H9 (cell line): ENCODE results near the gene CLMP. TPM values are rescaled to one million over a fixed set of nuclear protein-coding genes. Genes with fewer than 3 reads are reported as not detected.

Source experiments
- DNase-seq: peaks from one replicate; pipeline ENCODE4 v3.0.0-alpha.2; 2017
- H2AFZ ChIP-seq: one replicate; pipeline ENCODE4 v1.6.1; 2013; ENCODE audit warnings: mild to moderate bottlenecking, low read length, control low read depth, moderate library complexity
- H2AK5ac ChIP-seq: 2 replicates; pipeline ENCODE4 v1.6.1; 2013; ENCODE audit warnings: low read length, control low read depth, mixed read lengths; ENCODE audit not compliant: insufficient read length
- H2BK120ac ChIP-seq: one replicate; pipeline ENCODE4 v1.6.1; 2013; ENCODE audit warnings: low read depth, mild to moderate bottlenecking, low read length, control low read depth, inconsistent platforms; ENCODE audit not compliant: poor library complexity, severe bottlenecking
- H2BK12ac ChIP-seq: 2 replicates; pipeline ENCODE4 v1.6.1; 2013; ENCODE audit warnings: low read length, control low read depth, mixed read lengths, low read depth; ENCODE audit not compliant: insufficient read length
- H2BK15ac ChIP-seq: 2 replicates; pipeline ENCODE4 v1.6.1; 2013; ENCODE audit warnings: low read depth, low read length, control low read depth
- H2BK20ac ChIP-seq: one replicate; pipeline ENCODE4 v1.6.1; 2013; ENCODE audit warnings: low read depth, mild to moderate bottlenecking, low read length, control low read depth, inconsistent platforms; ENCODE audit not compliant: poor library complexity, severe bottlenecking
- H2BK5ac ChIP-seq: 2 replicates; pipeline ENCODE4 v1.6.1; 2013; ENCODE audit warnings: low read length, control low read depth, mixed read lengths; ENCODE audit not compliant: insufficient read length
- H3K14ac ChIP-seq: 2 replicates; pipeline ENCODE4 v1.6.1; 2013; ENCODE audit warnings: low read length, control low read depth; ENCODE audit not compliant: insufficient read depth
- H3K18ac ChIP-seq: 2 replicates; pipeline ENCODE4 v1.6.1; 2013; ENCODE audit warnings: low read depth, mild to moderate bottlenecking, mixed read lengths, low read length, control low read depth; ENCODE audit not compliant: insufficient read length
- H3K23ac ChIP-seq: 2 replicates; pipeline ENCODE4 v1.6.1; 2013; ENCODE audit warnings: low read length, control low read depth, mixed read lengths, low read depth; ENCODE audit not compliant: insufficient read length
- H3K23me2 ChIP-seq: 2 replicates; pipeline ENCODE4 v1.6.1; 2013; ENCODE audit warnings: low read depth, mild to moderate bottlenecking, mixed read lengths, low read length, control low read depth; ENCODE audit not compliant: insufficient read length, poor library complexity, severe bottlenecking
- H3K27ac ChIP-seq: 2 replicates; pipeline ENCODE4 v1.5.1; 2013; ENCODE audit warnings: low read length, control low read depth, mixed read lengths, low read depth; ENCODE audit not compliant: insufficient read length
- H3K27me3 ChIP-seq: 2 replicates; pipeline ENCODE4 v1.6.1; 2013; ENCODE audit warnings: low read length, control low read depth, inconsistent platforms; ENCODE audit not compliant: insufficient read depth
- H3K4ac ChIP-seq: 2 replicates; pipeline ENCODE4 v1.6.1; 2013; ENCODE audit warnings: low read depth, mild to moderate bottlenecking, control low read depth, inconsistent platforms, low read length, moderate library complexity
- H3K4me1 ChIP-seq: 2 replicates; pipeline ENCODE4 v1.6.1; 2013; ENCODE audit warnings: low read length, control low read depth, inconsistent platforms; ENCODE audit not compliant: insufficient read depth
- H3K4me2 ChIP-seq: 2 replicates; pipeline ENCODE4 v1.6.1; 2013; ENCODE audit warnings: low read length, control low read depth, mixed read lengths; ENCODE audit not compliant: insufficient read length, insufficient read depth
- H3K56ac ChIP-seq: 2 replicates; pipeline ENCODE4 v1.6.1; 2013; ENCODE audit warnings: low read depth, mild to moderate bottlenecking, mixed read lengths, low read length, control low read depth; ENCODE audit not compliant: insufficient read length
- H3K79me1 ChIP-seq: 2 replicates; pipeline ENCODE4 v1.6.1; 2013; ENCODE audit warnings: low read depth, mild to moderate bottlenecking, moderate library complexity, low read length, control low read depth, inconsistent platforms; ENCODE audit not compliant: insufficient read depth, poor library complexity, severe bottlenecking
- H3K79me2 ChIP-seq: 2 replicates; pipeline ENCODE4 v1.6.1; 2013; ENCODE audit warnings: low read length, control low read depth, inconsistent platforms; ENCODE audit not compliant: insufficient read depth
- H3K9ac ChIP-seq: 2 replicates; pipeline ENCODE4 v1.6.1; 2013; ENCODE audit warnings: low read length, control low read depth, mixed read lengths; ENCODE audit not compliant: insufficient read length; ENCODE audit errors: extremely low read depth
- H3K9me3 ChIP-seq: one replicate; pipeline ENCODE4 v1.6.1; 2013; ENCODE audit warnings: low read depth, low read length, inconsistent platforms; ENCODE audit not compliant: control insufficient read depth
- H3T11ph ChIP-seq: one replicate; pipeline ENCODE4 v1.6.1; 2013; ENCODE audit warnings: mild to moderate bottlenecking, low read length, control low read depth, inconsistent platforms
- H4K20me1 ChIP-seq: one replicate; pipeline ENCODE4 v1.6.1; 2013; ENCODE audit not compliant: control insufficient read depth, insufficient read length, insufficient read depth
- H4K5ac ChIP-seq: 2 replicates; pipeline ENCODE4 v1.6.1; 2013; ENCODE audit warnings: low read depth, mild to moderate bottlenecking, mixed read lengths, low read length, control low read depth; ENCODE audit not compliant: insufficient read length
- H4K8ac ChIP-seq: replicated peaks from 2 replicates; pipeline ENCODE4 v1.6.1; 2013; ENCODE audit warnings: low read length, control low read depth, mixed read lengths, low read depth; ENCODE audit not compliant: insufficient read length
- H4K91ac ChIP-seq: 2 replicates; pipeline ENCODE4 v1.6.1; 2013; ENCODE audit warnings: low read depth, mild to moderate bottlenecking, moderate library complexity, mixed read lengths, low read length, control low read depth; ENCODE audit not compliant: insufficient read length
- H3K27ac Mint-ChIP-seq, 3 experiments: 2 replicates in 2 of 3; 3 replicates in 1 of 3; pipeline ENCODE4 v1.8.0; 2020 to 2021; ENCODE audit warnings: mixed read lengths in 3 of 3, mild to moderate bottlenecking in 1 of 3, moderate library complexity in 1 of 3
- H3K27me3 Mint-ChIP-seq: 2 replicates; pipeline ENCODE4 v1.8.0; 2021; ENCODE audit warnings: low read depth, mild to moderate bottlenecking, moderate library complexity, mixed read lengths
- H3K36me3 Mint-ChIP-seq, 3 experiments: 2 replicates in 2 of 3; 3 replicates in 1 of 3; pipeline ENCODE4 v1.8.0; 2020 to 2021; ENCODE audit warnings: low read depth in 3 of 3, mixed read lengths in 3 of 3; ENCODE audit not compliant: insufficient read depth in 1 of 3
- H3K4me1 Mint-ChIP-seq, 2 experiments: 2 replicates each; pipeline ENCODE4 v1.8.0; 2020; ENCODE audit warnings: mixed read lengths in 2 of 2
- H3K4me3 Mint-ChIP-seq, 2 experiments: 2 replicates in 1 of 2; 3 replicates in 1 of 2; pipeline ENCODE4 v1.8.0; 2020 to 2021; ENCODE audit warnings: mild to moderate bottlenecking in 2 of 2, mixed read lengths in 2 of 2, moderate library complexity in 1 of 2
- H3K9me3 Mint-ChIP-seq, 2 experiments: 2 replicates in 1 of 2; 3 replicates in 1 of 2; pipeline ENCODE4 v1.8.0; 2020; ENCODE audit warnings: mild to moderate bottlenecking in 2 of 2, mixed read lengths in 2 of 2, moderate library complexity in 1 of 2
- CTCF ChIP-seq: fragments of 200-600 bp; sonication (generic); conservative IDR thresholded peaks from 3 replicates; pipeline ENCODE4 v1.8.0; 2021; ENCODE audit warnings: antibody characterized with exemption, mild to moderate bottlenecking
- WGBS: extraction: QIAGEN DNeasy Blood & Tissue Kit; methylation state at CpG from one replicate; pipeline ENCODE4 v1.1.7; 2013; ENCODE audit warnings: missing lambda C conversion rate, low lambda C conversion rate, mixed read lengths; ENCODE audit not compliant: insufficient read length; ENCODE audit errors: extremely low coverage; 5-methylcytosine and 5-hydroxymethylcytosine counted together
- total RNA-seq: library from RNA; stranded (reverse); gene quantifications from 2 replicates; pipeline ENCODE4 v1.2.1, GENCODE V29; 2021

CLMP gene
- total RNA-seq, 1 experiment from 2014 or later = 13.8 TPM

- no peak overlapping the region for H2AK5ac ChIP-seq
- no peak overlapping the region for H2BK5ac ChIP-seq
- no peaks in the 10 kb centered on the region for H3K9me3 ChIP-seq
- no peaks in the 10 kb centered on the region for H4K20me1 ChIP-seq
- no peak overlapping the region for H4K91ac ChIP-seq
- H3K27ac ChIP-seq = no peak overlapping the region
- Mint-ChIP-seq H3K27ac (no peak overlapping the region), H3K9me3 (peaks cover 4 to 6% of the 10 kb centered on the region in 2 experiments; a peak in 3 of 5 replicates), H3K4me1 (peaks cover 58 to 64% of the 10 kb centered on the region in 2 experiments), H3K27me3 (no peaks in the 10 kb centered on the region; the same call in 1 of the 2 replicates), H3K36me3 (peaks cover 4 to 11% (median 10%) of the 10 kb centered on the region in 3 experiments; a peak in 6 of 7 replicates), H3K4me3 (no peak overlapping the region)
- H3K18ac ChIP-seq = no peak overlapping the region
- H3K23ac ChIP-seq = no peak overlapping the region
- no peak overlapping the region for H3K9ac ChIP-seq
- no peaks in the 10 kb centered on the region for H3K79me2 ChIP-seq
- H2BK12ac ChIP-seq = no peak overlapping the region
- H2BK15ac ChIP-seq = no peak overlapping the region
- H3K4me1 ChIP-seq = peaks cover 21% of the 10 kb centered on the region
- DNase-seq = no peak
- H2AFZ ChIP-seq = no peak overlapping the region
- no peak overlapping the region for H2BK20ac ChIP-seq
- H3K14ac ChIP-seq = no peak overlapping the region
- H3K4me2 ChIP-seq = no peak overlapping the region
- no peaks in the 10 kb centered on the region for H3K79me1 ChIP-seq
- H4K8ac ChIP-seq = no peak overlapping the region
- H3K56ac ChIP-seq = no peak overlapping the region
- no peak overlapping the region for H2BK120ac ChIP-seq
- H3K27me3 ChIP-seq = no peaks in the 10 kb centered on the region
- WGBS = no CpG with 5 or more reads among the region's 2 CpGs
- no peak for TF ChIP-seq CTCF
- H3T11ph ChIP-seq = no peak overlapping the region
- H4K5ac ChIP-seq = no peak overlapping the region
- no peaks in the 10 kb centered on the region for H3K23me2 ChIP-seq
- no peak overlapping the region for H3K4ac ChIP-seq
Measured at GRCh38 chr11:123176785-123177184, 18.3 kb downstream of the CLMP start.
